ENCODE data around the gene TINAGL1. TPM values are rescaled to one million over a fixed set of nuclear protein-coding genes. Genes with fewer than 3 reads are reported as not detected.

TINAGL1 gene
- total RNA-seq, 1 donor from 2014 or later, result 1,807 TPM

DNA sequence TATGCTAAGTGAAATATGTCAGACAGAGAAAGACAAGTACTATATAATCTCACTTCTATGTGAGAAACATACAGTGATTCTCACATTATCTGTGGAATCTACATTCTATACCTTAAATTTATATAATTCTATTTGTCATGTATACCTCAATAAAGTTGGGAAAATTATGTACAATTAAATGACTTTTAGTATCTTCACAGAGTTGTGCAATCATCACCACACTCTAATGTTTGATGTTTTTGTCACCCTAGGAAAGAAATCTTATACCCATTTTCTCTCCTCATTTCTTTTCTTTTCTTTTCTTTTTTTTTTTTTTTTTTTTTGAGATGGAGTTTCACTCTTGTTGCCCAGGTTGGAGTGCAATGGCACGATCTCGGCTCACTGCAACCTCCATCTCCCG lies 37.0 kb upstream of the TINAGL1 start:
- H3K27ac ChIP-seq, result no peak overlapping the region
- intact Hi-C loops (cut with DNase I), result no loop called here
- no peak for DNase-seq (ENCODE audit: low spot score in 2 of 2)
- H3K27me3 ChIP-seq, result no peaks in the 10 kb centered on the region
- no peaks in the 10 kb centered on the region for H3K36me3 ChIP-seq
- TF ChIP-seq, protein P1, sequence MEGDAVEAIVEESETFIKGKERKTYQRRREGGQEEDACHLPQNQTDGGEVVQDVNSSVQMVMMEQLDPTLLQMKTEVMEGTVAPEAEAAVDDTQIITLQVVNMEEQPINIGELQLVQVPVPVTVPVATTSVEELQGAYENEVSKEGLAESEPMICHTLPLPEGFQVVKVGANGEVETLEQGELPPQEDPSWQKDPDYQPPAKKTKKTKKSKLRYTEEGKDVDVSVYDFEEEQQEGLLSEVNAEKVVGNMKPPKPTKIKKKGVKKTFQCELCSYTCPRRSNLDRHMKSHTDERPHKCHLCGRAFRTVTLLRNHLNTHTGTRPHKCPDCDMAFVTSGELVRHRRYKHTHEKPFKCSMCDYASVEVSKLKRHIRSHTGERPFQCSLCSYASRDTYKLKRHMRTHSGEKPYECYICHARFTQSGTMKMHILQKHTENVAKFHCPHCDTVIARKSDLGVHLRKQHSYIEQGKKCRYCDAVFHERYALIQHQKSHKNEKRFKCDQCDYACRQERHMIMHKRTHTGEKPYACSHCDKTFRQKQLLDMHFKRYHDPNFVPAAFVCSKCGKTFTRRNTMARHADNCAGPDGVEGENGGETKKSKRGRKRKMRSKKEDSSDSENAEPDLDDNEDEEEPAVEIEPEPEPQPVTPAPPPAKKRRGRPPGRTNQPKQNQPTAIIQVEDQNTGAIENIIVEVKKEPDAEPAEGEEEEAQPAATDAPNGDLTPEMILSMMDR (IDR thresholded peaks at IDR 0.05), result no peak
- H3K4me1 ChIP-seq, result no peaks in the 10 kb centered on the region
- no peaks in the 10 kb centered on the region for H3K9me3 ChIP-seq
- H3K4me3 ChIP-seq, result no peak overlapping the region

DNA sequence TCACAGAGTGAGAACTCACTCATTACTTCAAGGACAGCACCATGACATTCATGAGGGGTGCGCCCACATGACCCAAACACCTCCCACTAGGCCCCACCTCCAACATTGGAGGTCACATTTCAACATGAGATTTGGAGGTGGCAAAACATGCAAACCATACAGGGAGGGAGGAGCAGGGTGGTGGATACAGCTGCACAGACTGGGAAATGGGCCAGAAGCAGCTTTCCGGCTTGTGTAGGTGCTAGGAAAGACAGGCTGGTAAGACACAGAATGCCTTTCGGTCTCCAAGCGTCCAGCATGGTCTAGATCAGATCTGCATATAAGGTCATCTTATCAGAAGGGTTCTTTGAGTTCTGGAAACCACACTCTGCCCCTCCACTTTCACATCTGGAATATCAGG lies 35.1 kb upstream of the TINAGL1 start:
- DNase-seq (ENCODE audit: low spot score in 2 of 2), result no peak

DNA sequence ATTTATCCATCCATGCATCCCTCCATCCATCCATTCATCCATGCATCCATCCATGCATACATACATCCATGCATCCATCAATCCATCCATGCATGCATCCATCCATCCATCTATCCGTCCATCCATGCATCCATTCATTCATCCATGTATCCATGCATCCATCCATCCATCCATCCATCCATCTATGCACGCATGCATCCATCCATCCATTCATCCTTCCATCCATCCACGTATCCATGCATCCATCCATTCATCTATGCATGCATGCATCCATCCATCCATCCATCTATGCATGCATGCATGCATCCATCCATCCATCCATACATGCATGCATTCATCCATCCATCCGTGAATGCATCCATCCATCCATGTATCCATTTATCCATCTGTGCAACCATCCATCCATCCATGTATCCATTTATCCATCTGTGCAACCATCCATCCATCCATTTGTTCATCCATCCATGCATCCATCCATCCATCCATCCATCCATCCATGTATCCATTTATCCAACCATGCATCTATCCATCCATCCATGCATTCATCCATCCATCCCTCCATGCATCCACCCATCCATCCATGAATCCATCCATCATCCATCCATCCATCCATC lies 30.3 kb upstream of the TINAGL1 start:
- Histone ChIP-seq H3K9me3 (no peaks in the 10 kb centered on the region), H3K27me3 (no peaks in the 10 kb centered on the region), H3K27ac (no peak overlapping the region), H3K4me1 (peaks cover 2 to 11% of the 10 kb centered on the region in 2 donors), H3K36me3 (no peaks in the 10 kb centered on the region), H3K4me3 (no peak overlapping the region)
- intact Hi-C loops (cut with DNase I), result loop anchor here (5.0 to 10.0 kb wide), 3 partner anchors 124 to 761 kb away; no protein-coding TSS in a partner anchor
- TF ChIP-seq, protein P1 (IDR thresholded peaks at IDR 0.05), result no peak
- DNase-seq (ENCODE audit: low spot score in 2 of 2), result no peak

More for the DNA sequence above, 35.1 kb upstream of the TINAGL1 start:
- no peak overlapping the region for H3K27ac ChIP-seq
- no peaks in the 10 kb centered on the region for H3K36me3 ChIP-seq
- H3K9me3 ChIP-seq, result no peaks in the 10 kb centered on the region
- intact Hi-C loops (cut with DNase I), result loop anchor here (10.0 kb wide), 1 partner anchor 756 kb away; no protein-coding TSS in a partner anchor
- H3K4me1 ChIP-seq, result no peaks in the 10 kb centered on the region
- no peaks in the 10 kb centered on the region for H3K27me3 ChIP-seq
- H3K4me3 ChIP-seq, result no peak overlapping the region
- TF ChIP-seq, protein P1 (IDR thresholded peaks at IDR 0.05), result no peak

DNA sequence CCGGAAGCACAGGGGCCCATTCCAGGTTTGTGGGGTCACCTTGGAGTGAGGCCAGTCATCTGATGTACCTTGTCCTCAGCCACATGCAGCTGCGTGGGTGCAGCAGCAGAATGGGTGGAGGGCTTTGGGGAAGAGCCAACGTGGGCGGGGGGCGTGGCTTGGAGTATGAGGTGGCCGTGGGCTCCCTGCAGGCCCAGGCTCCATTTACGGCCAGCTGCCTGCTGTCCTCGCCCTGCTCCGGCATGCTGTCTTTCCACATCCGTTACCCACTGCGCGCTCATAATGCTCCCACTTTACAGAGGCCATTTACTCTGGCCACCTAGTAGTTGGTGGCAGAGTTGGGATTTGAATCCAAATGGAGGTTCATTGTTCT lies 27.8 kb upstream of the TINAGL1 start:
- TF ChIP-seq, protein P1 (IDR thresholded peaks at IDR 0.05), result no peak
- no peaks in the 10 kb centered on the region for H3K36me3 ChIP-seq
- peaks cover 2 to 11% of the 10 kb centered on the region in 2 donors for H3K4me1 ChIP-seq
- H3K9me3 ChIP-seq, result no peaks in the 10 kb centered on the region
- intact Hi-C loops (cut with DNase I), result loop anchor here (2.0 to 10.0 kb wide), 4 partner anchors 126 to 764 kb away; no protein-coding TSS in a partner anchor
- DNase-seq (ENCODE audit: low spot score in 2 of 2), result no peak
- no peak overlapping the region for H3K27ac ChIP-seq
- H3K4me3 ChIP-seq, result no peak overlapping the region
- no peaks in the 10 kb centered on the region for H3K27me3 ChIP-seq

DNA sequence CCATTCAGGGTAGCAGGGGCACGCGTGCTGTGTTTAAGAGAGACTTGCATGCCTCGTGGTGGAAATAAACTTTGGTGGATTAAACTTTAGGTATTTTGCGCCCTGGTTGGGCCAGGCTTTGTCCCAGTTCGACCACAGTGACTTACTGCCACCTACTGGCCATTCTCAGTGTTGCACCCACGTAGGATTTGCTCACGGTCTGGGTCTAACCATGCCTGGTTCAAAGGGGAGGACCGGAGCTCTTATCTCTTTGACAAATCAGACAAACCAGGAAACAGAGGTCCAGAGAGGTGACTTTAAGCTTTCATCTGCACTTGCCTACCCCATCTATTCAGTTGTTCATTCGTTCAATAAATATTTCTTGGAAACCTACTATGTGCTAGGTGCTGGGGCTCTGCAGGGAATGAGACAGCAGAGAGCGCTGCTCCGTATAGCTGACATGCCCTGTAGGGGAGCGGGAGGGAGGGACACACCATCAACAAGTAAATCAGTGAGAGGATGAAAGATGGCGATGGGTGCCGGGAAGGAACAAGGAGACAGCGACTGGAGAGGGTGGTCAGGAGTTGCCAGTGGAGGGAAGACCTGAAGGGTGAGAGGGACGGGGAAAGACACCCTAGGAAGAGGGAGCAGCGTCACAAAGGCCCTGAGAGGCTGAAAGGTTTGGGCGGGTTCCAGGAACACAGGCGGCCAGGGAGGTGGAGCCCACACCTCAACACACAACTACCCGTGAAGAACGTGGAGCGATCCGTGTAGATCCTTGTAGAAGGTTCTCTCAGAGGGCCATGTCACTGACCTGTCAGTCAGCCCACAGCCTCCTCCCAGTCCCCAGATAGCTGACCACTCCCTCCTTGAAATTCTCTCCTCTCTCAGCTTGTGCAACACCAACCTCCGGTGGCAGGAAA lies 27.2 kb upstream of the TINAGL1 start:
- no peaks in the 10 kb centered on the region for H3K27me3 ChIP-seq
- H3K9me3 ChIP-seq, result no peaks in the 10 kb centered on the region
- H3K4me3 ChIP-seq, result peak overlapping the region; percentile 29 to 36
- intact Hi-C loops (cut with DNase I), result loop anchor here (2.0 to 10.0 kb wide), 4 partner anchors 127 to 764 kb away; no protein-coding TSS in a partner anchor
- TF ChIP-seq, protein P1 (IDR thresholded peaks at IDR 0.05), result peak; percentile 90 to 91 (median 91)
- H3K27ac ChIP-seq, result no peak overlapping the region
- H3K36me3 ChIP-seq, result no peaks in the 10 kb centered on the region
- peak in 1 of 2 donors; percentile 94 for DNase-seq (ENCODE audit: low spot score in 2 of 2)
- H3K4me1 ChIP-seq, result peaks cover 2 to 11% of the 10 kb centered on the region in 2 donors
